HFFc6 (cell line): ENCODE data around the gene CISD3. TPM values are rescaled to one million over a fixed set of nuclear protein-coding genes. Genes with fewer than 3 reads are reported as not detected.

Experiments
- DNase-seq: peaks from one replicate; pipeline ENCODE4 v3.0.0-alpha.2; 2018
- H3K27ac Mint-ChIP-seq: 2 replicates; pipeline ENCODE4 v1.8.0; 2020; ENCODE audit warnings: mild to moderate bottlenecking, mixed read lengths
- H3K27me3 Mint-ChIP-seq: 2 replicates; pipeline ENCODE4 v1.8.0; 2021; ENCODE audit warnings: mild to moderate bottlenecking, moderate library complexity, mixed read lengths; ENCODE audit not compliant: insufficient read depth
- H3K36me3 Mint-ChIP-seq: 2 replicates; pipeline ENCODE4 v1.8.0; 2021; ENCODE audit warnings: low read depth, mixed read lengths
- H3K4me1 Mint-ChIP-seq: 2 replicates; pipeline ENCODE4 v1.8.0; 2020; ENCODE audit warnings: low read depth, mixed read lengths
- H3K4me3 Mint-ChIP-seq: 2 replicates; pipeline ENCODE4 v1.8.0; 2020; ENCODE audit warnings: mild to moderate bottlenecking, moderate library complexity, mixed read lengths
- H3K9me3 Mint-ChIP-seq: 2 replicates; pipeline ENCODE4 v1.8.0; 2020; ENCODE audit warnings: mild to moderate bottlenecking, mixed read lengths
- total RNA-seq, 6 experiments: library from RNA; stranded (reverse); fragmentation: NEBNext Ultra II Directional; extraction: Animal tissue kit (Norgen Biotek cat#: 25700); gene quantifications; 2 replicates in 1 of 6; 3 replicates in 5 of 6; pipeline ENCODE4 v1.2.3, GENCODE V29; 2021
- TF ChIP-seq, protein P1 (sequence below): fragments of 200-600 bp; sonication (generic); IDR thresholded peaks from 2 replicates; pipeline ENCODE4 v1.5.0; 2021; ENCODE audit warnings: antibody characterized with exemption, mild to moderate bottlenecking

The CISD3 gene
- total RNA-seq, 6 experiments from 2014 or later: 35.0 to 38.7 (median 36.6) TPM

DNA sequence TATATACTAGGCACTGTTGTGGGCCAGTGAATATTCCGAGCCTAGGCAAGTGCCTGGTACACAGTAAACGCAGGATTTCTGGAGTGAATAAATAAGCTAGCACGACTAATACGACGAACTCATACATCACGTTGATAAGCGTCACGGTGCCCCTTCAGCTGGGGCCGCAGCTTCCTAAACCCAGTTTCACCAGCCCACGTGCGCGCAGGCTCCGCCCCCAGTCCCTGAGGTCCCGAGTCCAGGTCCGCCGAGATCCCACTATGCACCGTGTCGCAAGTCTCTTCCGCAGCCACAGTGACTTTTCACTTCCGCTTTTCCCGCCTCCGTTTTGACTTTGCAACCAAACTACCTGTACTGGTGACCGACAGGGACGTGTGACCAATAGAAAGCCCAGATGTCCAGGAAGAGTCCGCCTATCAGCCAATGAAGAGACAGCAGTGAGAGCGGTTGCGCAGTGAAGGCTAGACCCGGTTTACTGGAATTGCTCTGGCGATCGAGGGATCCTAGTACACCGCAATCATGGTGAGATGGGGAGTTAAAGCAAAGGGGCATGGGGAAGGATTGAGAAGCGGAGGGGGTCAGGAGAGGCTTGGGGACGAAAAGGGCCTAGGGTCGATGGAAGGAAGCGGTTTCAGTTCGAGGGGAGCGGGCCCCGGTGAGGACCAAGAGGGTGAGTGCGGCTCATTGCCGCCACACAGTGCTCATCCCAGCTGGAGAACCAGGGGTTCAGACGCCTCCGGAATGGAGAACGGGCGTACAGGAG lies 22.3 kb downstream of the CISD3 start, which contains the start of gene PSMB3:
TSS of gene PSMB3 (plus strand) at position 434 of the 763 bp plus-strand sequence. CDS start at position 520, 86 bp downstream.
- peak; percentile 100 for DNase-seq
- peaks cover 15% of the 10 kb centered on the region for H3K36me3 Mint-ChIP-seq
- peak within 1 kb of the TSS; percentile 95 for H3K4me3 Mint-ChIP-seq
- H3K4me1 Mint-ChIP-seq: peaks cover 31% of the 10 kb centered on the region
- H3K27ac Mint-ChIP-seq: peak within 1 kb of the TSS; percentile 90
- H3K27me3 Mint-ChIP-seq: peaks cover 5% of the 10 kb centered on the region
- TF ChIP-seq, protein P1, sequence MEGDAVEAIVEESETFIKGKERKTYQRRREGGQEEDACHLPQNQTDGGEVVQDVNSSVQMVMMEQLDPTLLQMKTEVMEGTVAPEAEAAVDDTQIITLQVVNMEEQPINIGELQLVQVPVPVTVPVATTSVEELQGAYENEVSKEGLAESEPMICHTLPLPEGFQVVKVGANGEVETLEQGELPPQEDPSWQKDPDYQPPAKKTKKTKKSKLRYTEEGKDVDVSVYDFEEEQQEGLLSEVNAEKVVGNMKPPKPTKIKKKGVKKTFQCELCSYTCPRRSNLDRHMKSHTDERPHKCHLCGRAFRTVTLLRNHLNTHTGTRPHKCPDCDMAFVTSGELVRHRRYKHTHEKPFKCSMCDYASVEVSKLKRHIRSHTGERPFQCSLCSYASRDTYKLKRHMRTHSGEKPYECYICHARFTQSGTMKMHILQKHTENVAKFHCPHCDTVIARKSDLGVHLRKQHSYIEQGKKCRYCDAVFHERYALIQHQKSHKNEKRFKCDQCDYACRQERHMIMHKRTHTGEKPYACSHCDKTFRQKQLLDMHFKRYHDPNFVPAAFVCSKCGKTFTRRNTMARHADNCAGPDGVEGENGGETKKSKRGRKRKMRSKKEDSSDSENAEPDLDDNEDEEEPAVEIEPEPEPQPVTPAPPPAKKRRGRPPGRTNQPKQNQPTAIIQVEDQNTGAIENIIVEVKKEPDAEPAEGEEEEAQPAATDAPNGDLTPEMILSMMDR: no peak
- H3K9me3 Mint-ChIP-seq: no peaks in the 10 kb centered on the region

DNA sequence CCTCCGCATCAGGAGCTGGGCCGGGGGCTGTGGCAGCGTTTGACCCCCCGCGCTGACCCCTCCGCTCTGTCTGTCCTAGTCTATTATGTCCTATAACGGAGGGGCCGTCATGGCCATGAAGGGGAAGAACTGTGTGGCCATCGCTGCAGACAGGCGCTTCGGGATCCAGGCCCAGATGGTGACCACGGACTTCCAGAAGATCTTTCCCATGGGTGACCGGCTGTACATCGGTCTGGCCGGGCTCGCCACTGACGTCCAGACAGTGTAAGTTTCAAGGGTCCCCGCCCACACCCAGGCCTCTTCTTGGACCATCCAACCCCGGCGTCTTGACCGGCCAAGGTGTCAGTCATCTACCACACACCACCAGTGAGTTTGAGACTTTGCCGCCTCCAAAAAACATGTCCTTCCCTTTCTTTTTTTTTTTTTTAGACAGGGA lies 22.9 kb downstream of the CISD3 start:
- Mint-ChIP-seq H3K27ac (peak overlapping the region; percentile 90), H3K27me3 (peaks cover 5% of the 10 kb centered on the region)

DNA sequence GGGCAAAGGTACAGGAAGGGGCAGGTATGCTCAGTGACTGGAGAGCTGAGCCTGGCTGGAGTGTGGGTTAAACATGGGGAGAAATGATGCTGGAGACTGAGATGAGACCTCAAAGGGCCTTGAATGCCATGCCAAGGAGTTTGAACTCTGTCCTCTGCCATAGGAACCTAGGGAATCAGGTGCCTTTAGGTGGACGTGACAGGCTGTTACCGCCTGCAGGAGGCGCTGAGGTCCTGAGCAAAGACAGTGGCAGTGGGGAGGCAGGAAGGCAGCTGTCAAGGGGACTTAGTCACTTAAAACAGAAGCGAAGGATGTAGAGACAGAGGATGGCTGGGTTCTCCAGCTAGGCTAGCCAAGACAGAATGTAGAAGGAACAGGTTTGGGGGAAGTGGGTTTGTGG lies 31.5 kb downstream of the CISD3 start:
- Mint-ChIP-seq H3K4me1 (no peaks in the 10 kb centered on the region), H3K27ac (peak overlapping the region; percentile 12; the same call in 1 of the 2 replicates), H3K36me3 (peaks cover 42% of the 10 kb centered on the region), H3K9me3 (no peaks in the 10 kb centered on the region), H3K27me3 (no peaks in the 10 kb centered on the region; the same call in 1 of the 2 replicates), H3K4me3 (no peak overlapping the region)
- DNase-seq: peak; percentile 35
- TF ChIP-seq, protein P1: peak; percentile 71

More for the DNA sequence above, 22.9 kb downstream of the CISD3 start:
- H3K9me3 Mint-ChIP-seq: no peaks in the 10 kb centered on the region
- no peak for DNase-seq
- H3K36me3 Mint-ChIP-seq: peaks cover 15% of the 10 kb centered on the region
- peaks cover 31% of the 10 kb centered on the region for H3K4me1 Mint-ChIP-seq
- peak overlapping the region; percentile 95 for H3K4me3 Mint-ChIP-seq
- TF ChIP-seq, protein P1: no peak

DNA sequence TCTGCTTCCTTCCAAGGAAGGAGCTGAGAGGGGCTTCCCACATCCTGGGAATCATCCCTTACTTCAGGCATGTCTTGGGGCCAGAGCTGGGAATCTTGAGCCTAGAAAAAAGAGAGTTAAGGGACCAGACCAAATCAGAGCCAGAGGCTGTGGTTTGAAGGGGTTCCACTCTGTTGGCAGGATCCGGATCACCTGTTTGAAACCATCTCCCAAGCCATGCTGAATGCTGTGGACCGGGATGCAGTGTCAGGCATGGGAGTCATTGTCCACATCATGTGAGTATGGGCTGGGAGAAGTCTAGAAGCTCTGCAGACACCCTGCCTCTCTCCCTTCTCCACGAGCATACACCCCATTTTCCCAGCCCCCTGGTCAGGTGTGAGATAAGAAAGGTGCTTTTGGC lies 32.1 kb downstream of the CISD3 start:
- no peaks in the 10 kb centered on the region for H3K9me3 Mint-ChIP-seq
- no peak overlapping the region for H3K4me3 Mint-ChIP-seq
- H3K36me3 Mint-ChIP-seq: peaks cover 48% of the 10 kb centered on the region
- H3K27ac Mint-ChIP-seq: peak overlapping the region; percentile 28; the same call in 1 of the 2 replicates
- no peaks in the 10 kb centered on the region for H3K4me1 Mint-ChIP-seq
- H3K27me3 Mint-ChIP-seq: no peaks in the 10 kb centered on the region; the same call in 1 of the 2 replicates
- TF ChIP-seq, protein P1: no peak
- DNase-seq: no peak

DNA sequence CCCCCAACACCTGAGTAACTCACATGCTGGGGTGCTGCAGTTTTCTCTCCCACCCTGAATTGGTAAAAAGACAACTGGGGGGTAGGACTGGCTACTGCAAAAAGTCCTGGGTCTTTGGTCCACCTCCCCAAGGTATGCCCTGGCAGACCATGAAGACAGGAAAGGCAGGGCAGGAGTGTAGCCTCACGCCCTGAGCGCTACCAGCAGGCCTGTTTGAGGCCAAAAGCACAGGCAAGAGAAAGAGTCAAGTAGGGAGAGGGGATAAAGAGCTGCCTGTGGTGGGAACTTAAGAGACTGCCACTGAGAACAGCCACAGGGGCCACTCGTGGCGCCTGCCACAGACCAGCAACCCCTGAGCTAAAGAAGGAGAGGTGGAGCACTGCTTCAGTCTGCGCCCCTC lies 36.2 kb downstream of the CISD3 start:
- peak overlapping the region; percentile 16; the same call in 1 of the 2 replicates for H3K27ac Mint-ChIP-seq
- H3K4me1 Mint-ChIP-seq: no peaks in the 10 kb centered on the region; the same call in 1 of the 2 replicates
- peaks cover 58% of the 10 kb centered on the region for H3K36me3 Mint-ChIP-seq
- no peak overlapping the region for H3K4me3 Mint-ChIP-seq
- H3K9me3 Mint-ChIP-seq: no peaks in the 10 kb centered on the region
- H3K27me3 Mint-ChIP-seq: no peaks in the 10 kb centered on the region; the same call in none of the 2 replicates
- no peak for DNase-seq
- TF ChIP-seq, protein P1: no peak
